Measurements from ENCODE around the gene TSPEAR.

DNA sequence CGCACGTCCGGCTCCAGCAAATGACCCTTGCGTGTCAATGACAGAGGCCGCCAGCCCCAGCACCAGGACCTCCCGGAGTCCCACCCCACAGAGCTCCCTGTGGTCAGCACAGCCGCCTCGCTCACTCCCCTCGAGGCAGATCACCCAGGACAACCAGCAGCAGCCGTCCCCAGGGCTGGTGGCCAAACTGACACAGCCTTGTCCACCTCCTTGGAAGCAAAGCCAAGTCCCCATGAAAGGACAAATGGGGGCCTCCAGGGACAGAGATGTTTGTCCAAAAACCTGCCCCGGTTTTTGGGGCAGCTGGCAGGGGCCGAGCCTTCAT, 72.1 kb downstream of the TSPEAR start:
- TF ChIP-seq, protein P1, sequence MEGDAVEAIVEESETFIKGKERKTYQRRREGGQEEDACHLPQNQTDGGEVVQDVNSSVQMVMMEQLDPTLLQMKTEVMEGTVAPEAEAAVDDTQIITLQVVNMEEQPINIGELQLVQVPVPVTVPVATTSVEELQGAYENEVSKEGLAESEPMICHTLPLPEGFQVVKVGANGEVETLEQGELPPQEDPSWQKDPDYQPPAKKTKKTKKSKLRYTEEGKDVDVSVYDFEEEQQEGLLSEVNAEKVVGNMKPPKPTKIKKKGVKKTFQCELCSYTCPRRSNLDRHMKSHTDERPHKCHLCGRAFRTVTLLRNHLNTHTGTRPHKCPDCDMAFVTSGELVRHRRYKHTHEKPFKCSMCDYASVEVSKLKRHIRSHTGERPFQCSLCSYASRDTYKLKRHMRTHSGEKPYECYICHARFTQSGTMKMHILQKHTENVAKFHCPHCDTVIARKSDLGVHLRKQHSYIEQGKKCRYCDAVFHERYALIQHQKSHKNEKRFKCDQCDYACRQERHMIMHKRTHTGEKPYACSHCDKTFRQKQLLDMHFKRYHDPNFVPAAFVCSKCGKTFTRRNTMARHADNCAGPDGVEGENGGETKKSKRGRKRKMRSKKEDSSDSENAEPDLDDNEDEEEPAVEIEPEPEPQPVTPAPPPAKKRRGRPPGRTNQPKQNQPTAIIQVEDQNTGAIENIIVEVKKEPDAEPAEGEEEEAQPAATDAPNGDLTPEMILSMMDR (IDR thresholded peaks at IDR 0.05), result no peak
- TF ChIP-seq POLR2A (IDR thresholded peaks at IDR 0.05), result no peak

Measured in prostate gland (tissue), 2 donors.